ENCODE measurements around the gene FBXO9.
A peak's percentile ranks its signal among the peaks of the same experiment; 100 is the strongest.

FBXO9 gene

DNA sequence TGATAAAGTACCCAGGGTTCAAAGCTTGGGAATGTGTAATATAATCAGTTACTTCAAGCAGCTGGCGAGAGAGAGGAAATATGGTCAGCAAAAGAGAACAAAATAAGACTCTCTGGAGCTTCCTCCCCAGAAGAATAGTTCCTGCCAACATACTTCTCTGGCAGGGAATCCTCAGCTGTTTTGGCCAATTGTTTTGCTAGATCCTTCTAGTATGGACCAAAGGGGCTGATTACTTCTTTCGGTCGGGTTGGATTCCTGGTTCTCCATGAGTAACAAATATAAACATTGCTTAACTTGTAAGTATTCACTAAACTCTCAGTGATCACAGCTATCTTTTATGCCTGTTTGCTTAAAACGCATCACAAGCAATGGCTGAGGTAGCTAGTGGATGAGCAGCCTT lies 31.4 kb upstream of the FBXO9 start:
- H3K4me3 ChIP-seq (ENCODE audit: low read depth, low read length), result no peak overlapping the region
- peak; percentile 55 for DNase-seq (ENCODE audit: low read depth, low spot score)
- ChIA-PET POLR2A (no interaction called here), CTCF (interaction anchor here (0.6 to 1.3 kb wide), 4 partner anchors 36 to 382 kb away, joined by 3 to 5 read pairs (median 3); partner anchors contain the start of gene GSTA4)
- TF ChIP-seq, protein P1, sequence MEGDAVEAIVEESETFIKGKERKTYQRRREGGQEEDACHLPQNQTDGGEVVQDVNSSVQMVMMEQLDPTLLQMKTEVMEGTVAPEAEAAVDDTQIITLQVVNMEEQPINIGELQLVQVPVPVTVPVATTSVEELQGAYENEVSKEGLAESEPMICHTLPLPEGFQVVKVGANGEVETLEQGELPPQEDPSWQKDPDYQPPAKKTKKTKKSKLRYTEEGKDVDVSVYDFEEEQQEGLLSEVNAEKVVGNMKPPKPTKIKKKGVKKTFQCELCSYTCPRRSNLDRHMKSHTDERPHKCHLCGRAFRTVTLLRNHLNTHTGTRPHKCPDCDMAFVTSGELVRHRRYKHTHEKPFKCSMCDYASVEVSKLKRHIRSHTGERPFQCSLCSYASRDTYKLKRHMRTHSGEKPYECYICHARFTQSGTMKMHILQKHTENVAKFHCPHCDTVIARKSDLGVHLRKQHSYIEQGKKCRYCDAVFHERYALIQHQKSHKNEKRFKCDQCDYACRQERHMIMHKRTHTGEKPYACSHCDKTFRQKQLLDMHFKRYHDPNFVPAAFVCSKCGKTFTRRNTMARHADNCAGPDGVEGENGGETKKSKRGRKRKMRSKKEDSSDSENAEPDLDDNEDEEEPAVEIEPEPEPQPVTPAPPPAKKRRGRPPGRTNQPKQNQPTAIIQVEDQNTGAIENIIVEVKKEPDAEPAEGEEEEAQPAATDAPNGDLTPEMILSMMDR (IDR thresholded peaks at IDR 0.05; ENCODE audit: insufficient read depth, low read length, missing control alignments), result no peak

GRCh38 chr6:53035549-53036213 lies 29.5 kb upstream of the FBXO9 start:
- CTCF ChIA-PET, result interaction anchor here (1.4 kb wide), 1 partner anchor 41 kb away, joined by 6 read pairs; the partner anchor contains the start of gene GSTA4
- POLR2A ChIA-PET, result no interaction called here
- no peak overlapping the region for H3K4me3 ChIP-seq (ENCODE audit: low read depth, low read length)
- DNase-seq (ENCODE audit: low read depth, low spot score), result no peak
- TF ChIP-seq, protein P1 (IDR thresholded peaks at IDR 0.05; ENCODE audit: insufficient read depth, low read length, missing control alignments), result no peak

DNA sequence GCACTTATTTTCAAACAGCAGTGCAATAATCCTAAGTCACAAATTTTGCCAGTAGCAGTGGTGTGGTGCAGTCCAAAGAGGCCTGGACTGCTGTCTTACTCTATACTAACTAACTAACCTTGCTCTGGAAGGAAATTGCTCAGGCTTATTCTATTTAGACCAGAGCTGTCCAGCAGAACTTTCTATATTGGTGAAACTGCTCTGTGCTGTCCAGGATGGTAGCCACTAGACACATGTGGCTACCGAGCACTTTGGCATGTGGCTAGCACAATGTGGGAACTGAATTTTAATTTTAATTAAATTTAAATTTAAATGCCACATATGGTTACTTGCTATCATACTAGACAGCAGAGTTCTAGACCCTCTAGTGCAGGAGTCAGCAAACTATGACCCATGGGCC lies 27.1 kb upstream of the FBXO9 start:
- TF ChIP-seq, protein P1 (IDR thresholded peaks at IDR 0.05; ENCODE audit: insufficient read depth, low read length, missing control alignments), result no peak
- ChIA-PET POLR2A (no interaction called here), CTCF (interaction anchor here (1.3 to 1.8 kb wide), 2 partner anchors 16 to 43 kb away, joined by 4 to 8 read pairs; partner anchors contain the start of gene GSTA4)
- no peak overlapping the region for H3K4me3 ChIP-seq (ENCODE audit: low read depth, low read length)
- DNase-seq (ENCODE audit: low read depth, low spot score), result no peak

DNA sequence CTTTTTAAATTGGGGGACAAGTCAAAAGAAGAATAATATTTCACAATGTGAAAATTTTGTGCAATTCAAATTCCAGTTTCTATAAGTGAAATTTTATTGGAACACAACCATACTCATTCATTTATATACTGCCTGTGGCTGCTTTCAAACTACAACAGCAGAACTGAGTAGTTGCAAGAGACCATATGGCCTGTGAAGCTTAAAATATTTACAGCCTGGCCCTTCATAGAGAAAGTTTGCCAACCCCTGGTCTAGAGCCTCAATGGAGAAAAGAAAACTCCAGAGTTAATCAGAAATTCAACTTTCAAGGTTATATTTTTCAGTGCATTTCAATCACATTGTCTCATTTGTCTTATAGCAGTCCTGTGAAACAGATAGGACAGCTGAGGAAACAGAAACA lies 26.6 kb upstream of the FBXO9 start:
- TF ChIP-seq, protein P1 (IDR thresholded peaks at IDR 0.05; ENCODE audit: insufficient read depth, low read length, missing control alignments), result no peak
- DNase-seq (ENCODE audit: low read depth, low spot score), result no peak
- no peak overlapping the region for H3K4me3 ChIP-seq (ENCODE audit: low read depth, low read length)
- CTCF ChIA-PET, result interaction anchor here (1.3 to 1.8 kb wide), 2 partner anchors 17 to 43 kb away, joined by 4 to 8 read pairs; partner anchors contain the start of gene GSTA4
- POLR2A ChIA-PET, result no interaction called here

DNA sequence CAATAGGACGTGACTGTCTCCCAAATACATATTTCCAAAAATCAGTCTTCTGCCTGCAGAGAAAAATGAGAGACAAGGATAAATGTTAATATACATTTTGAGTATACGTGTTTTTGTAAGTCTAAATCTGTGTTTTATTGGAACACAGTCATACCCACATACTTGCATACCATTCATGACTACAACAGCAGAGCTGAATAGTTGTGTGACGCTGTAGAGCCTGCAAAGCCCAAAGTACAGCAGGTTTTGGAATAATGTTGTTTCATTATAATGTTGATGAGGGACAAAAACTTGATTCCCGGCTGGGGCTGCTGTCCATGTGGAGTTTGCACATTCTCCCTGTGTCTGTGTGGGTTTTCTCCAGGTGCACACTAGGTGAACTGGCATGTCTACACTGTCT lies 23.8 kb upstream of the FBXO9 start:
- CTCF ChIA-PET, result interaction anchor here (1.7 to 2.9 kb wide), 2 partner anchors 9 to 46 kb away, joined by 6 to 14 read pairs; partner anchors contain the start of gene GSTA4
- TF ChIP-seq, protein P1 (IDR thresholded peaks at IDR 0.05; ENCODE audit: insufficient read depth, low read length, missing control alignments), result no peak
- peak; percentile 57 for DNase-seq (ENCODE audit: low read depth, low spot score)
- POLR2A ChIA-PET, result no interaction called here
- peak overlapping the region; percentile 33 for H3K4me3 ChIP-seq (ENCODE audit: low read depth, low read length)

DNA sequence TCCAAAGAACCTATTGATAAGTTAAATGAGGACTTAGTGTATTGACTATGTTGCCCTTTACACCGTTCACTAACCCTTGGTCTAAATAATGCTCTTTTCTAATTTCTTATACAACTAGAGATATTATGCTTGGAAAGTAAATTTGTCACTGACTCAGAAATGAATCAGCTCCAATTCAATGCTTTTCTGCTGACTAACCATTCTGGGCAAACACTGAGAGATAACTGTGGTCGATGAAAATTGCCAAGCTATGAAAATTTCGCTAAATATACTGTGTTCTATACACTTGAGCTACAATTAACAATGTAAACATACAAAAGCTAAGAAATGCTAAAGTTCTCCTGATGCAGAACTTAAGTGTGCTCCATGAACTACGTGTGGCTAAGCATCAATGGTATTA lies 23.1 kb upstream of the FBXO9 start:
- no peak overlapping the region for H3K4me3 ChIP-seq (ENCODE audit: low read depth, low read length)
- TF ChIP-seq, protein P1 (IDR thresholded peaks at IDR 0.05; ENCODE audit: insufficient read depth, low read length, missing control alignments), result no peak
- peak; percentile 85 for DNase-seq (ENCODE audit: low read depth, low spot score)
- CTCF ChIA-PET, result interaction anchor here (1.7 to 2.9 kb wide), 2 partner anchors 10 to 47 kb away, joined by 6 to 14 read pairs; partner anchors contain the start of gene GSTA4
- POLR2A ChIA-PET, result interaction anchor here (0.7 to 1.2 kb wide), 3 partner anchors 13 to 499 kb away, joined by 3 to 4 read pairs (median 3); no protein-coding TSS in a partner anchor
